Renal pelvis (tissue), 4 donors: ENCODE data around the gene MAPK1. TPM values are rescaled to one million over a fixed set of nuclear protein-coding genes. Genes with fewer than 3 reads are reported as not detected.
"Not testable (repeated sequence)": the region's sequence is repeated elsewhere in the genome, so short reads cannot be mapped to it uniquely, and the experiment has no call there.

ENCODE experiments used
- DNase-seq: peaks from one replicate; pipeline ENCODE4 v3.0.0-alpha.2; 2013
- polyA plus RNA-seq, 3 donors: library from polyadenylated mRNA; unstranded; fragments of 120-200 nt; gene quantifications; one replicate each; pipeline ENCODE4 v1.2.1, GENCODE V29; 2013; ENCODE audit not compliant: insufficient read length in 3 of 3

The MAPK1 gene
- polyA plus RNA-seq, 3 donors, result 126 to 135 (median 134) TPM

GRCh38 chr22:21793716-21794115, 73.7 kb downstream of the MAPK1 start:
- DNase-seq, result not testable (repeated sequence)

- DNase-seq, result no peak
Observed at GRCh38 chr22:21791635-21792625, 75.5 kb downstream of the MAPK1 start.

GRCh38 chr22:21790849-21791610, 76.4 kb downstream of the MAPK1 start:
- DNase-seq, result not testable (repeated sequence)

GRCh38 chr22:21790359-21790758, 77.1 kb downstream of the MAPK1 start:
- DNase-seq, result no peak

- not testable (repeated sequence) for DNase-seq
Observed at GRCh38 chr22:21787565-21787964, 79.9 kb downstream of the MAPK1 start.

GRCh38 chr22:21780259-21780658, 87.2 kb downstream of the MAPK1 start:
- no peak for DNase-seq

GRCh38 chr22:21779444-21779843, 88.0 kb downstream of the MAPK1 start:
- DNase-seq, result no peak

- no peak for DNase-seq
Observed at GRCh38 chr22:21778705-21779363, 88.6 kb downstream of the MAPK1 start.

GRCh38 chr22:21771631-21771976, 95.8 kb downstream of the MAPK1 start:
- no peak for DNase-seq

- DNase-seq, result no peak
Observed at GRCh38 chr22:21768435-21768834, 99.0 kb downstream of the MAPK1 start.

GRCh38 chr22:21766691-21767462, 100.6 kb downstream of the MAPK1 start:
- DNase-seq, result no peak

- no peak for DNase-seq
Observed at GRCh38 chr22:21765909-21766529, 101.4 kb downstream of the MAPK1 start.

GRCh38 chr22:21764038-21764804, 103.2 kb downstream of the MAPK1 start:
- no peak for DNase-seq

GRCh38 chr22:21762712-21763581, 104.5 kb downstream of the MAPK1 start:
- DNase-seq, result no peak

GRCh38 chr22:21761994-21762680, 105.3 kb downstream of the MAPK1 start:
- no peak for DNase-seq

- DNase-seq, result no peak
Observed at GRCh38 chr22:21761086-21761485, 106.4 kb downstream of the MAPK1 start.

GRCh38 chr22:21760640-21761039, 106.8 kb downstream of the MAPK1 start:
- DNase-seq, result no peak

GRCh38 chr22:21759646-21760376, 107.6 kb downstream of the MAPK1 start:
- DNase-seq, result no peak
